Ishikawa (cell line): ENCODE measurements around the gene SORT1.

Experiments
- CEBPB ChIP-seq: IDR thresholded peaks from 2 replicates; pipeline ENCODE4 v1.6.1; 2012
- CREB1 ChIP-seq: IDR thresholded peaks from 2 replicates; pipeline ENCODE4 v1.6.1; 2012; ENCODE audit warnings: low read depth
- EGR1 ChIP-seq: IDR thresholded peaks from 2 replicates; pipeline ENCODE4 v1.6.1; 2012
- EP300 ChIP-seq: IDR thresholded peaks from 2 replicates; pipeline ENCODE4 v1.6.1; 2012; ENCODE audit warnings: borderline replicate concordance
- FOXM1 ChIP-seq: IDR thresholded peaks from 2 replicates; pipeline ENCODE4 v1.6.1; 2012; ENCODE audit warnings: low read depth, borderline replicate concordance
- MAX ChIP-seq: IDR thresholded peaks from 2 replicates; pipeline ENCODE4 v1.6.1; 2012
- NFIC ChIP-seq: IDR thresholded peaks from 2 replicates; pipeline ENCODE4 v1.6.1; 2012
- RAD21 ChIP-seq: IDR thresholded peaks from 2 replicates; pipeline ENCODE4 v1.6.1; 2012; ENCODE audit warnings: low read depth
- REST ChIP-seq: IDR thresholded peaks from 2 replicates; pipeline ENCODE4 v1.6.1; 2012; ENCODE audit warnings: low read depth, mild to moderate bottlenecking
- TAF1 ChIP-seq: IDR thresholded peaks from 2 replicates; pipeline ENCODE4 v1.6.1; 2012; ENCODE audit warnings: low read depth, mild to moderate bottlenecking
- TCF12 ChIP-seq: IDR thresholded peaks from 2 replicates; pipeline ENCODE4 v1.6.1; 2012; ENCODE audit warnings: low read depth
- TEAD4 ChIP-seq: IDR thresholded peaks from 2 replicates; pipeline ENCODE4 v1.6.1; 2012
- USF1 ChIP-seq: IDR thresholded peaks from 2 replicates; pipeline ENCODE4 v1.6.1; 2012
- YY1 ChIP-seq: IDR thresholded peaks from 2 replicates; pipeline ENCODE4 v1.6.1; 2012; ENCODE audit warnings: low read depth
- ZBTB7A ChIP-seq: IDR thresholded peaks from 2 replicates; pipeline ENCODE4 v1.6.1; 2012; ENCODE audit warnings: low read depth

Gene SORT1

GRCh38 chr1:109351457-109351856 is 46.3 kb downstream of the SORT1 start:
- TF ChIP-seq YY1: no peak
- no peak for TF ChIP-seq TEAD4
- no peak for TF ChIP-seq RAD21
- TF ChIP-seq TAF1: no peak
- TF ChIP-seq NFIC: no peak
- no peak for TF ChIP-seq REST
- TF ChIP-seq FOXM1: no peak
- no peak for TF ChIP-seq USF1
- TF ChIP-seq TCF12: no peak
- TF ChIP-seq CREB1: no peak
- no peak for TF ChIP-seq EP300
- no peak for TF ChIP-seq CEBPB
- TF ChIP-seq EGR1: no peak
- no peak for TF ChIP-seq ZBTB7A
- TF ChIP-seq MAX: no peak

- TF ChIP-seq TAF1 (no peak), YY1 (no peak), REST (no peak), TCF12 (no peak), EGR1 (no peak), FOXM1 (no peak), CEBPB (no peak), EP300 (no peak), ZBTB7A (no peak)
These were observed 47.1 kb downstream of the SORT1 start for GRCh38 chr1:109350655-109351054.

DNA sequence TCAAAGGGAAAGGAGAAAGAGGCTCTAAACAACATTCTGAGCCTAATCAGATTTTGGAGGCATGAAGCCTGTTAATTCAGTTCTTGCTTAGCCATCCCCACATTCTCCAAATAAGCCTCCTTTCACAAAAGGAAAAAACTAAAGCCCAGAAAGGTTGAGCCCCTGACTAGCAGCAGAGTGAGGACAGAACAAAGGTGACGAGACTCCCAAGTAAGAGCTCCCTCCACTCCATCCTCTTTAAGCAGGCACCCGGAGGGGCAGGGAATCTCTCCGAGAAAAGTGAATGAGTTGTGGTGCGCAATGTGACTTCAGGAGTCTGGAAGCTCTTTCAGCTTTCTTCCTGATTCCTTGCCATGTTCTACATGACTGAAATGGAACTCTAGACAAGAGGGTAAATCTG is 47.5 kb downstream of the SORT1 start:
- TF ChIP-seq MAX (no peak), TEAD4 (no peak), ZBTB7A (no peak), FOXM1 (no peak), USF1 (no peak)

DNA sequence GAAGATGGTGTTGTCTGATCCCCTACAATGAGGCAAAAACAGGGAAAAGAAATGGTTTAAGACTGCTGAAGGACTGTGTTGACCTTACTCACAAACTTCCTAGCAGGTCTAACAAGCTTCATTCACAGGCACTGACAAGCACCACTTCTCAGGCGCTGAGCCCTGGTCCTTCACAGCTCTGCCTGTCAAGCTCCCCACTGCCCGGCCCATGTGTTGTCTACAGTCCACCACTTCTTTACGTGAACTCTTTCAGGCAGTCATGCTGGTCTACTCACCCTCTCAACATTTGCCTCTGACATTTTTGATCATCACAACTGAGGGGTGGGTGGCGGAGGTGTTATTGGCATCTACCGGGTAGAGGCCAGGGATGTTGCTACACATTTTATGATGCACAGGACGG is 50.2 kb downstream of the SORT1 start:
- TF ChIP-seq MAX (no peak), EGR1 (no peak), FOXM1 (no peak), TEAD4 (no peak), REST (no peak), RAD21 (no peak), CEBPB (no peak), TAF1 (no peak)
